Cortex of kidney (tissue), 1 donor: Measurements from ENCODE around the gene UCKL1.

ENCODE experiments used
- DNase-seq: peaks from one replicate; lab custom pipeline; 2025; lab: John Stamatoyannopoulos, UW

UCKL1 gene

GRCh38 chr20:63890201-63890576, 66.0 kb downstream of the UCKL1 start:
- DNase-seq, result no peak
